HG02852 (cell line): ENCODE measurements around the gene MARCHF9.

ENCODE experiments used
- ATAC-seq: cut with Tn5 transposase; IDR thresholded peaks from one replicate; pipeline ENCODE4 v1.9.1; 2021; ENCODE audit warnings: mild to moderate bottlenecking, moderate library complexity; ENCODE audit not compliant: unreplicated experiment

The MARCHF9 gene

GRCh38 chr12:57724003-57724935, 30.6 kb upstream of the MARCHF9 start:
- ATAC-seq, result no peak

- ATAC-seq, result no peak
Measured at GRCh38 chr12:57724936-57725740, 29.8 kb upstream of the MARCHF9 start.

GRCh38 chr12:57725851-57726150, 29.1 kb upstream of the MARCHF9 start:
- ATAC-seq, result no peak

DNA sequence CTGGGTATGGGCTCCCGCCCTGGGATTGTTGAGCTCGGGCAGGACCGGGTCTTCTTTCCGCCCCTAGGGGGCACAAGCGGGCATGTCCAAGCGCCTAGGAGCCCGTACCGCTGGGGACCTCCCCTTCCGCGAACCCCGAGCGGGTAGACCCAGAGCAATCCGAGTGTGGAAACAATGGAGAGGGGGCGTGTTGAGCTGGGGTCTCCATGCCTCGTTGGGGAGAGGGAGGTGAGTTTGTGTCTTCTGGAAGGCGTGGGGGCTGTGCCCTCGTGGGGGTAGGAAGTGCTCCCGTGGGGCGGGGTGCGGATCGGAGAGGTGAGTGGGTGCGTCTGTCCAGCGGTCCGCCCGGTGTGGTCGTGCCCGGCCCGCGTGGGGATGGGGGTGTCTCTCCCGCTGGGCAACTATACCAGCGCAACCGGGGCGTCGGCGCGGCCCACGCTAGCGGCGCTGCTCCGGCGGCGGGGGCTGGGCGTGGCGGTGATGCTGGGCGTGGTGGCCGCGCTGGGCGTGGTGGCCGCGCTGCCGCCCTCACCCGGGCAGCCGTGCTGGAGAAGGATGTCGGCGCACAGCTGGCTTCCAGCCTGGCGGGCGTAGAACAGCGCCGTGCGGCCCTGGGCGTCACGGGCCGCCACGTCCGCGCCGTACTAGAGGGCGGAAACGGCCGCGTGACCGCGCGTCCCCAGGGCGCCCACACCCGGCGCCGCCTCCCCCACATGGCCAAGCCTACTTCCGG, 28.6 kb upstream of the MARCHF9 start:
- ATAC-seq, result no peak

- ATAC-seq, result no peak
Measured at GRCh38 chr12:57726884-57727757, 27.8 kb upstream of the MARCHF9 start.

DNA sequence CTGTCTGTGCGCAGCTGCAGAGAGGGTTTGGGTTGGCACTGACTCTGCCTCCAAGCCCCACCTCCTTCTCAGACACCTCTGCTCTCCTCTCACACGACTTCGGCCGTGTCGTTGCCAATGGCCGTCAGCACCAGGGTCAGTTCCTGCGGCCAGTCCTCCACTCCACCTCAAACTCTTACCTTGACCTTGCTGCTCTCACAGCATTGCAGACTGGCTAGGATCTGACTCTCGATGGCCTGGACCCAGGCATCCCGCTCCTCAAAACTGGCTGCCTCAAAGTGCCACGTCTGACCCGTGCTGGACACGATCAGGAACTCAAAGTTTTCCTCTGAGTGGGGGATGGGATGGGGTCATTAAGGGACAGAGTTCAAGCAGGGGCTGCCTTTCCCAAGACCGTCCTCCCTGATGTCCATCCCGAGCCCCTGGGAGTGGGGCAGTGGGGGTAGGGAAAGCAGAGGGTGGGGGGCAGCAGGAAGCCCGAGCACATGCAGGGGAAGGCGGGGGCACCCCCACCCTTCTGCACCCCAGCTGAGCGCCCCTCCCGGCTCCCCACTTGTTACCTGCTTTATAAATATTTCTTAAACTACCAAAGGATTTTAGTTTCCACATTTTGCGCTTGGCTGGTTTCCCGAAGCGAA, 27.0 kb upstream of the MARCHF9 start:
- no peak for ATAC-seq

DNA sequence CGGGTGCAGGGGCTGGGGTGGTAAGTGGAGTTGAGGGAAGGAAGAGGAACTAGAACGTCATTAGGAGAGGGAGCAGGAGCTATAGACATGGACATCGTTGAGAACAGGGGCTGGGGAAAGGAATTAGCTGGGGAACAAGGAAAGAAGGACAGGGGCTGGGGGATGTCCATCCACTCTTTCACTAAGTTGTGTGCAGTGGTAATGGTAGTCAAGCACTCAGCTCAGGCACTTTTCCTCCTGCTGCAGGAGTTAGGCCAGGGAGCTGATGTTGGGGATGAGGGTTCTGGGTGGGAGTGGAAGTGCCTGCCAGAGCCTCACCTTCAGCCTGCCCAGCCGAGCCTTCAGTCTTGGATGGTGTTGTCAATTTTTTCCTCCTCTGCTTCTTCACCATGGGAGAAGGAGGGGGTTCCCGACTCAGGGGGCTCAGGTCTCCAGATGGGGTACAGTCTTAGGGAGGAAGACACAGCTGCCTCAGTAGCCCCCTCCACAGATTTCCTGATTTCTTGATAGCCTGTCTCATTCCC, 25.5 kb upstream of the MARCHF9 start:
- ATAC-seq, result no peak

DNA sequence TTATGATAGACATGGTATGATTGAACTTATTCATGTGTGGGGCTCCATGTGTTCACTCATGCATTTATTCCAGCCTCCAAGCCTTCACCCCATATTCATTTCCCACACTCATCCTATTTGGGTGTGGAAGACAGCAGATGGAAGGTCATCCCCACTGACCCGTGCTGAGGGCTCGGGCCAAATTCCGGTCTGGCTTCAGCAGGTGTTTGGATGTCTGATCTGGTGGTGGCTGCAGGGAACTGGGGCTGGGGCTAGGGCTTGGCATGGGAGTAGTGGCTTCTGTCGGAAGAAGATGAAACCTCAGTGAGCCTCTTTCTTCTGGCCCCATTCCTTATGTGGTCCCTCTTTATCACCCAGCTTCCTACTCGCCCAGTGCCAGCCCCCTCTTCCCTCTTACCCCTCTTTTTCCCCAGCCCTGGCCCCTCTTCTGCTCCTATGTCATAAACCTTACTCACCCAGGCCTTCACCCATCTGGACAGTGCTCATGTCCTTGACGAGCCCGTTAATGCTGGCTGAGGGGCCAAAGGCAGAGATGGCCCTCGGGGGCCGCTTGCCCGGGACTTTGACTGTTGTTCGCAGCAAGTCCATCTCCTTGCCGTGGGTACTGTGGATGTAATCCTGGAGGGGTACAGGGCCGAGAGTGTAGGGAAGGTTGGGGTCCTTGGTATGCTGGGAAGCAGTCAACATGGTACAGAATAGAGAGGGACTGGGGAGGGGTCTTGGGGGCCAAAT, 24.4 kb upstream of the MARCHF9 start:
- ATAC-seq, result no peak

DNA sequence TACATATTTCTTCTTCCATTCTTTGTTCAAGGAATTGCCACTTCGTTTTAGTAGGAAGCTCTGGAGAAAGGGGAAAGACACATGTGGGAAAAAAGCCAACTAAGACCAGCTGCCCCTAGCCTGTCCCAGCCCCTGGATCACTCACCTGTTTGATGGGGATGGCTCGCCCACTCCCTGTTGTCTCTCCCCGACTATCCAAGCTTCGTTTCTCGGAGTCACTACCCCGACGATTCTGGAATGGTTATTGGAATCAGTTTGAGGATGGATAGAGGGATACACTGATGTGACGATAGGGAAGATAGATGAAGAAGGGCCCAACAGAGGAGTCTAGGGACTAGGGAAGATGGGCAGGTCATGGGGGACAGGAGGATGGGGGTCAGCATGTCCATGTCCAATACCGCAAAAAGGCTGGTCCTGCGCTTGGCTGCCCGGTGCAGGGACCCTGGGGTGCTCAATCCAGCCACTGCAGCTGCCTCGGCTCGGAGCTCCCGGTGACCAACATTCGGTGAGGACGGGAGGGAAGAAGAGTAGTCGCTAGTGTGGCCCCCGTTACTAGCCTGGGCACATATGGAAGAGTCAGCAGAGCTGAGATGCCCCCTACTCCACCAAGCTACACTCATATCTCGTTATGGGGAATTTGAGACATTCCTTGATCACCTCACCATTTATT, 23.4 kb upstream of the MARCHF9 start:
- ATAC-seq, result no peak

DNA sequence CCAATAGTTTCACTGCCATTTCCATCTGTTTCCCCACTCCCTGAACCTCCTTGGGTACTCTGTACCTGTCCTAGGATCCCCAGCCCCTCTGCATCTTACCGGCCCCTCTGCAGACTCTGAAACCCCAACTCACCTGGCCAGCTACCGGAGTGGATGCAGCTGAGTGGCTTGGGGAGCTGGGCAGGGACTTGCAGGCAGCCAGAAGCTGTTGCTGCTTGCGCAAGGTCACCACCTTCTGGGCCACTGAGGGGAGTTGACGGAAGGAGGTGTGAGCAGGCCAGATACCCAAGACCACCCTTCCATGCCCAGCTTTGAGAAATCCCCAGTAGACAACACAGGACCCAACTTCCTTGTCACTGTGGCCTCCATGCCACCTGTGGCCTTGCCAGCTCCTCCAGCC, 22.6 kb upstream of the MARCHF9 start:
- no peak for ATAC-seq

GRCh38 chr12:57732726-57733593, 21.9 kb upstream of the MARCHF9 start:
- ATAC-seq, result no peak

DNA sequence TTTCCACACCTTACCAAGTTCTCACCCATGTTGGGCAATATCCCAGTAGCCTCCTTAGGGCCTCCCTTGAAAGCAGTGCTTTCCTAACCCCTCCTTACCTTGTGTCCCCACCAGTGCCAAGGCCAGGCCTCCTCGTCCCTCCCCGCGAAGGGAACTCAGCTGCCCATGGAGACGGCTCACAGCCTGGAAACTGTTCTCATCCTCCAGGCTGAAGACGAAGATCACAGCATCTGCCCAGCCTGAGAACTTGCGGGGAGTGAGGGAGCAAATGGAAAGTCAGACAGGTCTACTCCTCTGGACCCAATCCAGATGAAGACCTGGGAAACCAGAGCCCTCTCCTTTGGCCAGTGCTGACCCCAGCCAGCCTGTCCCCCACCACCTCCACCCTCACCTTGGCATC, 21.0 kb upstream of the MARCHF9 start:
- no peak for ATAC-seq

DNA sequence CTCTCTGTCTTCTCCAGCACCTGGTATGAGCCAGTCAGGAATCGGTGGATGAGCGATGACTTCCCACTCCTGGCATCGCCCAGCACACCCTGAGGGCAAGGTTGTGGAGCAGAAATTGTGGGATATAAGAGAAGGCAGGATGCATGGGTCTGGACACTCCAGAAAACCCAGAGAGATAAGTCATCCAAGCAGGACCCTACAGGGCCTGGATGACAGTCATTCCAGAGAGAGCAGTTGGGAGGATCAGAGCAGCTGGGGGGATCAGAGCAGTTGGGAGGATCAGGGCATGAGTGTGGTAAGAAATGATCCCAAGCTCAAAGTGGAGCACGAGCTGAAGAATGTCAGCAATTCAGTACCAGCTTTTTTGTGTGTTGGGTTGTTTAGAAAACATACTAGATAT, 20.3 kb upstream of the MARCHF9 start:
- ATAC-seq, result no peak

- ATAC-seq, result no peak
Measured at GRCh38 chr12:57735198-57735855, 19.6 kb upstream of the MARCHF9 start.

GRCh38 chr12:57735952-57736740, 18.8 kb upstream of the MARCHF9 start:
- ATAC-seq, result no peak

DNA sequence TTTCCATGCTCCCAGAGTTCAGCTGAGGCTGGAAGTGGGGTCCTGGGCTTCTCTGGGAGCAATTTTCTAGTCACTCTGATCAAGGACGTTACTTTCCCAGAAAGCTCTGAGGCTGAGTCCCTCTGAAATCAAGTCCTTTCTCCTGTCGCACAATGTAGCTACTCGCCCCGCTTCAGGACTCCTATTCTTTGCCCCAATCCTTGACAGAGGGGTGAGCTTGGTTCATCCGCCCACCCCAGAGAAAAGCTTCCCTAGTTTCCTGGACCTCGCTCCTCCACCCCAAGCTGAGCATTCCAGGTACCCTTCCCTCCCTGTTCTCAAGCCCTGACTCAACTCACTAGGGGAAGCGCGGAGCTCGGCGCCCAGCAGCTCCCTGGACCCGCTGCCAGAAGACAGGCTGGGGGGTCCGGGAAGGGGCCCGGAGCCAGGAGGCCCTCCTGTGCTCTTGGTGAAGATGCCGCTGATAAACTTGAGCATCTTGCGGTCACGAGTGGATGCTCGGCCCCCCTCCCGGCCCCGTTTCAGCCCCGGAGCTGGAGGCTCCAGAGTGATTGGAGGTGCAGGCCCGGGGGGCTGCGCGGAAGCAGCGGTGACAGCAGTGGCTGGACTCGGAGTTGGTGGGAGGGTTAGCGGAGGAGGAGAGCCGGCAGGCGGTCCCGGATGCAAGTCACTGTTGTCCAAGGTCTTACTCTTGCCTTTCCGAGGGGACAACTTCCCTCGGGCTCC, 18.0 kb upstream of the MARCHF9 start:
- ATAC-seq, result no peak
